CD4-positive, alpha-beta T cell treated with Interleukin-15 for 1 hour (primary cell): Measurements from ENCODE around the gene MICU2.
"Not testable (repeated sequence)": the region's sequence is repeated elsewhere in the genome, so short reads cannot be mapped to it uniquely, and the experiment has no call there.

Experiments
- DNase-seq: peaks from one replicate; pipeline ENCODE4 v3.0.0-alpha.2; 2020

The MICU2 gene

GRCh38 chr13:21590665-21591456, 13.1 kb downstream of the MICU2 start:
- DNase-seq: not testable (repeated sequence)

GRCh38 chr13:21590231-21590630, 13.7 kb downstream of the MICU2 start:
- DNase-seq: no peak

GRCh38 chr13:21589510-21589909, 14.5 kb downstream of the MICU2 start:
- not testable (repeated sequence) for DNase-seq

GRCh38 chr13:21588411-21588810, 15.6 kb downstream of the MICU2 start:
- DNase-seq: not testable (repeated sequence)

- DNase-seq: no peak
Observed at GRCh38 chr13:21584973-21585592, 18.9 kb downstream of the MICU2 start.

- no peak for DNase-seq
Observed at GRCh38 chr13:21583478-21583877, 20.5 kb downstream of the MICU2 start.

- no peak for DNase-seq
Observed at GRCh38 chr13:21580736-21581135, 23.2 kb downstream of the MICU2 start.

GRCh38 chr13:21579754-21580316, 24.1 kb downstream of the MICU2 start:
- no peak for DNase-seq

- no peak for DNase-seq
Observed at GRCh38 chr13:21578748-21579147, 25.2 kb downstream of the MICU2 start.

- DNase-seq: no peak
Observed at GRCh38 chr13:21576426-21576825, 27.5 kb downstream of the MICU2 start.

- no peak for DNase-seq
Observed at GRCh38 chr13:21573920-21574712, 29.9 kb downstream of the MICU2 start.

GRCh38 chr13:21569686-21570085, 34.3 kb downstream of the MICU2 start:
- no peak for DNase-seq

GRCh38 chr13:21568854-21569253, 35.1 kb downstream of the MICU2 start:
- no peak for DNase-seq

GRCh38 chr13:21567714-21568113, 36.3 kb downstream of the MICU2 start:
- DNase-seq: no peak

- no peak for DNase-seq
Observed at GRCh38 chr13:21557995-21558394, 46.0 kb downstream of the MICU2 start.

GRCh38 chr13:21556051-21556450, 47.9 kb downstream of the MICU2 start:
- DNase-seq: no peak

GRCh38 chr13:21553261-21553660, 50.7 kb downstream of the MICU2 start:
- not testable (repeated sequence) for DNase-seq

GRCh38 chr13:21550918-21551317, 53.1 kb downstream of the MICU2 start:
- DNase-seq: no peak

GRCh38 chr13:21549633-21550032, 54.3 kb downstream of the MICU2 start:
- DNase-seq: no peak

- DNase-seq: no peak
Observed at GRCh38 chr13:21548577-21548976, 55.4 kb downstream of the MICU2 start.

GRCh38 chr13:21546372-21546771, 57.6 kb downstream of the MICU2 start:
- no peak for DNase-seq

- no peak for DNase-seq
Observed at GRCh38 chr13:21544515-21544914, 59.5 kb downstream of the MICU2 start.

GRCh38 chr13:21542563-21542962, 61.4 kb downstream of the MICU2 start:
- no peak for DNase-seq
